HT1080 (cell line): Measurements from ENCODE around the gene MED13L. TPM values are rescaled to one million over a fixed set of nuclear protein-coding genes. Genes with fewer than 3 reads are reported as not detected.

Experiments
- DNase-seq: peaks from one replicate; pipeline ENCODE4 v3.0.0-alpha.2; 2015; ENCODE audit warnings: low read depth
- total RNA-seq: library from RNA; depleted of rRNA; stranded (reverse); fragments of >200 nt; shearing (Covaris generic); gene quantifications from 2 replicates; pipeline ENCODE4 v1.2.3, GENCODE V29; 2014

Gene MED13L
- total RNA-seq, 1 experiment from 2014 or later, result 25.8 TPM

DNA sequence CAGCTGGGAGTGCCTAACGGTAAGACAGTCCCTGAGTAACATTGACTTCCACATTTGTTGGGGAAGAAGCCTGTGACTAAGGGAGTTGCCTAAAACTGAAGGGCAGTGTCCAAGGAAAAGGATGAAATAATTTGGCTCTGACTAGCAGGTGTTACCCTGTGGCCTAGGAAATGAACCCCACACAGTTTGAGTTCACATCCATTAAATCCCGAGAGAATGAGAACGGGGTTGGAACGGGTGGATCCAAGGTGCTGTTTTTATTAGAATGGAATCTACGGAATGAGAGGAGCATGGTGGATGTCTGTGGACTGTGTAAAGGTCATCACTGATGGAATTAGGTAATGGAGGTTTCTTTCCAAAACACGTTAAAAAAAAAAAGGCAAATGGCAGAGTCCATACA, 324.0 kb downstream of the MED13L start:
- no peak for DNase-seq

DNA sequence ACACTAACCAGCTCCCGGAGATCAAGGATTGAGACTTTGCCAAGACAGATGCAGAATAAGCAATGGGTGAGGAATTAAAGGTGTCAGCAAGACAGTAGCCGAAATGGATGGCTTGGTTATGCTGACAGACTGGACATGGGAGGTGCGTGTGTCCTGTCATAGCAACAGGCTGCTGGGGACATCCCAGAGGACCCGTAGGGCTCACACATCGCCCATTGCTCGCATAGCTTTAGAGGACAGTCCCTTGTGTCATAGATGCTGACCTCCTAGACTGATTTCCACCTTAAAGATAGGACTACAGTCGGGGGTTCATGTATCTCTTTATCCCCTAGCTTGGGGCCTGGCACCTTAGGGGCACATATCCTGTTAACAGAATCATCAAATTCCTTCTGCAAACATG, 324.5 kb downstream of the MED13L start:
- no peak for DNase-seq

DNA sequence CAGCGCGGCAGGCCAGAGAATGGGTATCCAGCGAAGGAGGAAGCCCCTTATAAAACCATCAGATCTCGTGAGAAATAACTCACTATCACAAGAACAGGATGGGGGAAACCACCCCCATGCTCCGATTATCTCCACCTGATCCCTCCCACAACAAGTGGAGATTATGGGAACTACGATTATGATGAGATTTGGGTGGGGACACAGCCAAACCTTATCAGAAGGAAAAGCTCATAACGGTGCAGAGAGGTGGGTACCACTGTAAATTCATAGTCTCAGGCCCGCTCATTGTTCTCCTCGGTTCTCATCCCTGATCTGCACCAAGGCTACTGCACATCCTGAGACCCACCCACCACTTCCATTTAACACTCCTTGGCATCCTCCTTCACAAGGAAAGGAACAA, 326.5 kb downstream of the MED13L start:
- no peak for DNase-seq

DNA sequence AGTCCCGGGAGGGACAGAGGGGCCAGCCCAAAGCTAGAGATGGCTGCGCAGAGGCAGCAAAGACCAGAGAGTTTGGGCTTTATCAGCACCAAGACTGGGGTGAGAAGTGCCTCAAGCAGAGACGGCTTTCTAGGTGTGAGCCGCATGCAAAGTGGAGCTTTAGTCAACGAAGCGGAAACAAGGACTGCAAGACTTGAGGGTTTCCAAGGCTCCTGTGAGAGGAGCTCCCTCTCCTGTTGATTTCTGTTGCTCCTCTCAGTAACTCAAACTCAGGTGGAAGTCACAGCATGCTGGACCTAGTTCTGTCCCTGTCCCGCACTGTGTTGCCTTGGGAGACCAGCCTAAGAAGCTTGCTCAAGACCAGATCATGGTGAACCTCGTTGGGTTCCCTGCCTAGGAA, 327.8 kb downstream of the MED13L start:
- DNase-seq, result no peak

DNA sequence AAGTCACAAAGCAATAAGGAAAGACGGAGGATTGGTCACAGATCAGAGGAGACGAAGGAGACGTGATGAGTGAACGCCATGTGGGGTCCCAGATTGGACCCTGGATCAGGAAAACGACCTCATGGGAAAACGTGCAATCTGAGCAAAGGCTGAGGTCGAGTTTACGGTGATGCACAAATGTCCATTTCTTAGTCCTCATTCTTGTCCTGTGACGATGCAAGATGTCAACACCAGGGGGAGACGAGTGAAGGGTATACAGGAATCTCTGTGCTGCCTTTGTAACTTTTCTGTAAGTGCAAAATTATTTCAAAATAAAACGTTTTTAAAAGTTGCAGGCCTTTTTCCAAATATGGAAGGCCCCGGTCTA, 329.8 kb downstream of the MED13L start:
- no peak for DNase-seq

DNA sequence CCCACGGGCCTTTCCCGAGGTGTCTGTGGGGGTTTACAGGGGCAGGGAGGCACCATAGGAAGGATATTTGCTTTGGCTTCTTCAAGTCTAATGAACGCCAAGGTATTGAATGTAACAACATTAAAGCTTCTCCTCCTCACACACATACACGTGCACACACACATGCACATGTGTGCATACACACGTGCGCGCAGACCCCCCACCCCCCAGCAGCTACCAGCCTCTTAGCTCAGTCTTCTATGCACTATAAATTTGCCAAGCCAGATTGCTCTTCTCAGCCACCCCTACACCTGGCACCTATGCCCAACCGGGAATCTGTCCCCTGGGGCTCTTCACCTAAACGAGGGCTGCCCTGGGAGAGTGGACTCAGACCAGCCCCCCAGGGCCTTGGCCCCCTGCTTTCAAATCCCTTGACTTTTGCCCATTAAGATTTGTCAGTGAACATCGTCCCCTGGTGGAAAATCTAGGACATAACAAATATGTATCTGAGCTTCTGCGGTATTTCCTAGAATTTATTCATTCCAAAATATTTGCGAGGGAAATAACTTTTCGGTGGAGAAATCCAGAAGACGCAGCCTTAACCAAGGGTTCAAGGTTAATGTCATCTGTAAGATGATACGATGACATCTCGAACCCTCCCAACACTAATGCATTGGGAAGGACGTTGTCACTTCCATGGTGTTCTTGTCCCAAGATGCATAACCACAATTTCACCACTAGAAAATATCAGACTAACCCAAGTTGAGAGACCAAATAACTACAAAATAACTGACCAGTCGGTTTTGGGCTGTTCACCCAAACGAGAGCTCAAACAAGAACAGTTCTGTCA, 330.4 kb downstream of the MED13L start:
- no peak for DNase-seq

DNA sequence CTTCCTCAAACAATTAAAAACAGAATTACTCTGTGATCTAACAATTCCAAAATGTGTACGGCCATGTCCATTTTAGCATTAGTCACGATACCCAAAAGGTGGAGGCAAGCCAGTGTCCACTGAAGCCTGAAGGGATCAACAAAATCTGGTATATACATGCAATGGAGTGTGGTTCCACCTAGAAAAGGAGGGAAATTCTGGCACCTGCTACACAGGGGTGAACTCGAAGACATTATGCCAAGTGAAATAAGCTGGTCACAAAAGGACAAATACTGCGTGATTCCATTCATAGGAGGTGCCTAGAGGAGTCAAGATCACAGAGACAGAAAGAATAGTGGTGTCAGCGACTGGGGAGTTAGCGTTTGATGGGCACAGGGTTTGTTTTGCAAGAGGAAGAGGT, 331.4 kb downstream of the MED13L start:
- DNase-seq, result no peak

DNA sequence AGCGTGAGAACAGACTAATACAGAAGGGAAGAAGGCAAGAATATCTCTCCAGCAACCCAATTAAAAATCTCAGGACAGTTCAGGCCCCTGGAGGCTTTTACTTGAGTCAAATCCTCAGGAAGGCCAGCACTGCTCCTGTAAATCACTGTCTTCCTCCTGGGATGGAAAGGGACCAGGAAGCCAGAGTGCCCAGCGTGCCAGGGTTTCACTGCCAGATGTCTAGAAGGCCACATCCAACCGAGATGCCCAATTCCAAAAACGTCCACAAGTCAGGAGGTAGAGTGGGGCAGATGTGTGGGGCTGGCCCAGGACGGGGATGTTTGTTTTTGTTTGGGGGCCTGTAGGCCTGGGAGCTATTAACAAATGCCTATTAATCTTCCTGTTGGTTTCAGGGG, 332.0 kb downstream of the MED13L start:
- DNase-seq, result no peak

DNA sequence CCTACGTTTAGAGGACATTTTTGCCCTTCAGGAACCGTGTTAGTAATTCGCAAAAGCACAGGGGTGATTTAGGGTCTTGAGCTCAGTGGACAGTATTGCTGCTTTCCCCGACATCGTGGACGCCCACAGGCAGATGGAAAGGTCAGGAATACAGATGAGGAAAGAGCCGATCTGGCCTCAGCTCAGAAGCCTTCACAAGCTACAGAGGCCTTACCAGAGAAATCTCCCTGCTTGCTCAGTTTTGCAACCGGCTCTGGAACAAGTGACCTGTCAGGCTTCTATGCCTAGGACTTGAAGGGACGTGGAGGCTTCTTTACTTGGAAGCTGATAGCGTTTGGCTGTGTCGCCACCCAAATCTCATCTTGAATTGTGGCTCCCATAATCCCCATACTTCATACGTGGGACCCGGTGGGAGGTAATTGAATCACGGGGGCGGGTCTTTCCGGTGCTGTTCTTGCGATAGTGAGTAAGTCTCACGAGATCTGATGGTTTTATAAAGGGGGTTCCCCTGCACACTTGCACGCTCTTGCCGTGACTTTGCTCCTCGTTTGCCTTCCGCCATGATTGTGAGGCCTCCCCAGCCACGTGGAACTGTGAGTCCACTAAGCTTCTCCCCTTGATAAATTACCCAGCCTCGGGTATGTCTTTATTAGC, 332.5 kb downstream of the MED13L start:
- no peak for DNase-seq

DNA sequence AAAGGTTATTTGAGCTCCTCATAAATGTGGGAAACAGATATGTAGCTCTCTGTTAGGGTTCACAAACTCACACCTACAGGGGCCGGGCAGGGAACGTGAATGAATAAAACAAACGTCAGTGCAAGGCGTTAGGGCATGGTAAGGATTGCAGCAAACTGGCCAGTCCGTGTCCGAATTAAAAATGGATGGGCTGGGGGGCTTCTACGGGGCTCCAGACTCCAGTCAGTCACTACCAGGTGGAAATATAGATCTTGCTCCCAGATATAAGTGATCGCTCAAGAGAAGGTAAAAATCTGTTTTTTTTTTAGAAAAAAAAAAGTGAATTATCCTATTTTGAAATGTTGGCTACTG, 333.1 kb downstream of the MED13L start:
- no peak for DNase-seq

DNA sequence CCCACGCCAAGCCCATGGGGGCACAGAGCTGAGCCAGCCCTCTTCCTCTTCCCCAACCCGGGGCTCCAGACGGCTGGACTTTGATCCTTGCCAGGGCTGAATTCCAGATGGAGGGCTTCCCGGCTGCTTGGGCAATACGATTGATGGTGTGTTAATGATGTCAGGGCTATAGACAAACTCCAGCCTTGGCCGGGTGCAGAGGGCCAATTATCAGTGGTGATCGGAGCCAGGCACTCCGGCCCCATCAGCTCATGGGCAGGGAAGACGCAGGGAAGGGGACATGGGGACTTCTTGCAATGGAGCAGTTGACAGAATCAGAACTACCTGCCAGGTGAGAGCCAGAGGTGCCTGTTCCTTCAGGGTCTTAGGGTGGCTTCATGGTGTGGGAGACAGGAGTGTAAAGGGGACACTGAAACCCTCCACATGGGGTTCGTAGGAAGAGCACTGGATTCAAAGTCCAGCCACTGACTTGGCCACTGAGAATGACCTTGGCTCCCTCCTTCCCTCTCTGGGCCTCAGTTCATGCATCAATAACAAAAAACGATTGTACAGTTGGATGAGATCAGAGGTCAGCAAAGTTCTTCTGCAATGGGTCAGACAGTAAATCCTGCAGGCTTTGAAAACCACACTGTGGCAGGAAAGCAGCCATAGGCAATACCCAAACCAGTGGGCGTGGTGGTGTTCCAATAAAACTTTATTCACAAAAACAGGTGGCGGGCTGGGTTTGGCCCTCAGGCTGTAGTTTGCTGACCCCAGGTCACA, 333.7 kb downstream of the MED13L start:
- DNase-seq, result no peak

DNA sequence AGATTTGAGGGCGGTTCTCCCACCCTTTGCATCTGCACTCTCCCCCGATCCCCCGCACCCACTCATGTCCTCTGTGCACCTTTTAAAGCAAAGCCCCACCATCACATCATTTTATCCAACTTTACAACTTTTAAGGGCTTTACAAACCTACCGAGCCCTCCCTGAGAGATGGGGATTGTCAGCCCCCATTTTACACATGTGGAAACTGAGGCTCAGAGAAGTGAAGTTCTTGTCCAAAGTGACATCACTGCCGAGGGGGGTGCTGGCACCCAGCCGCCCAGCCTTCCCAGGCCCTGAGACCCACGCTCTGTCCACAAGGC, 334.2 kb downstream of the MED13L start:
- DNase-seq, result no peak

DNA sequence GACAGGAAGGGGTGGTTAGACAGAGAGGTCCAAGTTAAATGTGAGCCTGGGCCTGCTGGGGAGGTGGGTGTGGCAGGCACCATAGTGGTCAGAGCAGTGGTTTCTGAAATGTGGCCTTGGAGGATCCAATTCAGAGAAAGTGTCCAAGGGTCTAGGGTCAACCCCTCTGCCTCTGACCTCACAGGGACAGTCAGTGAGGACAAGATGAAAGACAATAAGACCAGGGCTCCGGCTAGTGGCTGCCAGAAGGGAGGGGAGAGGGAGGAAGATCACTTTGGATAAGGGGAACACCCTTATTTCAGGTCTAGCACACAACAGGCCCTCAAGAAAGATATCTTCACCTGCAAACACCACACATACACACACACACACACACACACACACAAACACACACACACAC, 335.1 kb downstream of the MED13L start:
- no peak for DNase-seq

DNA sequence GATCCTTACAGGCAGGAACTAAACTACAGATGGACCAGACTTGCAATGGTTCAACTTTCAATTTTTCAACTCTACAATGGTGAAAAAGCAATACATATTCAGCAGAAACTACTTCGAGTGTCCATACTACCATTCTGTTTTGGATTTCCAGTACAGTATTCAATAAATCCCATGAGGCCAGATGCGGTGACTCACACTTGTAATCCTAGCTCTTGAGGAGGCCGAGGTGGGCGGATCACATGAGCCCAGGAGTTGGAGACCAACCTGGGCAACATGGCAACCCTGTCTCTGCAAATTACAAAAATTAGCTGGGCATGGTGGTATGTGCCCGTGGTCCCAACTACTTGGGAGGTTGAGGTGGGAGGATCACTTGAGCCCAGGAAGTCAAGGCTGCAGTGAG, 336.1 kb downstream of the MED13L start:
- peak; percentile 48 for DNase-seq

DNA sequence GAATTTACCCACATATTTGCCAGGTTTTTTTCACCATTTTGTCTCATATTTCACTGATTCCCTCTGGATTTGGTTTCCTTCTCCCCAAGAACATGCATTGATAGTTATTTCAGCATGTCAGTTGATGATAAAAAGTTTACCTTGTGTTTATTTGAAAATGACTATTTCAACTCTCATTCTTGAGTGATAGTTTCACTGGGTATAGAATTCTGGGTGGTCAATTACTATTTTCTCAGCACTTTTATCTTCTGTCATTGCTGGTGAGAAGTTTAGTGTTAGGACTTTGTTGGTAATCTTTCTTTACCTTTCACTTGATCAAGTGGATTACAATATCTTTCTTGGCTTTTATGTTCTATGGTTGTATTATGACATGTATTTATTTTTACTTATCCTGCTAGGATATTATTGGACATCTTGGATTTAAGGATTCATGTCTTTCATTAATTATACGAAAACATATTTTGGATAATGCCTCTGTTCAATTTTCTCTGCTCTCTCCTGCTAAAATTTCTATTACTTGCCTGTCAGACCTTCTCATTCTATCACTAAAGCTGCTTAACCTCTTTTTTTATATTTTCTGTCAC, 338.6 kb downstream of the MED13L start:
- no peak for DNase-seq

DNA sequence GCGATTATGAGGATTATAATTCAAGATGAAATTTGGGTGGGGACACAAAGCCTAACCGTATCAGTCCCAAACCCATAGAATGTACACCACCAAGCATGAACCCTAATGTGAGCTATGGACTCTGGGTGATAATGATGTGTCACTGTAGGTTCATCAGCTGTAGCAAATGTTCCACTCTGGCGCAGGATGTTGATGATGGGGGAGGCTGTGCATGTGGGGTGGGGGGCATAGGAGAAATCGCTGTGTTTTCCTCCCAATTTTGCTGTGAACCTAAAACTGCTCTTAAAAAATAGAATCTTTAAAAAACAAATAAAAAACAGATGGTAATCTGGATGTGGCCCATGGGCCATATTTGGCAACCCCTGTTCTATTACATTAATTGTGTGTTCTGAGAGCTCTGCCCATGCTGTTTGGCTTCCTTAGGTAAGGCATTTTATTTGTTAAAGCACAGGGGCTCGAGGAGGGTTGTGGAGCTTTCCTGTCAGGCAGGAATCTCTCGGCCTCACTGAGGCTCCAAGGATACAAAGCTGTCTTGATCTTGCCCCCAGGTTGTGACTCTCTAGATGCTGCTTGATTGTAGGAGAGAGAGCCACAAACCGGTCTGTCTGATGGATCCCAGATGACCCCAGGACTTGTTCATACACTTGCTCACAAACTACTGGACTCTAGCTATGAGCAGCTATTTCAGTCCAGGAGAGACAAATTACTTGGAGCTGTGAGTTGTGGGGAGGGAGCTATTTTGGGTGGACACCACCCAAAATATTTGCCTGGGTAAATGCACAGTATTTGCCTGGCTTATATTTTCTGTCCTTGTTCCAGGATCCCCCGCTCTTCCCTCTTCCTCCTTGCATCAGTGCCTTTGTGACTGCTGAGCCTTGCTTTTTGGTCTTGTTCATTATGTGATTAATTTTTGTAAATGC, 340.2 kb downstream of the MED13L start:
- DNase-seq, result no peak

DNA sequence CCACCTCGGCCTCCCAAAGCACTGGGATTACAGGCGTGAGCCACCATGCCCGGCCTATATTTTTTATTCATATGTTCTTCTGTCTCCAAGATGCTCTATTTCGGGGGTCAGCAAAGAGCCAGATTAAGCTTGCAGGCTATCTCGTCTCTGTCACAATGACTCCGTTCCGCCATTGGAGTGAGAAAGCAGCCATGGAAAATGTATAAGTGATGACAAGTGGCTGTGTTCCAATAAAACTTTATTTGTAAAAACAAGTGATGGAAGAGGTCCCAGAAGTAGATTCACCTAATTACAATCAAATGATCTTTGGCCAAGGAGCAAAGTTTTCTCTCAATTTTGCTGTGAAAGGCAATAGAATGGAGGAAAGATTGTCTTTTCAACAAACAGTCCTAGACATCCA, 342.6 kb downstream of the MED13L start:
- DNase-seq, result no peak

DNA sequence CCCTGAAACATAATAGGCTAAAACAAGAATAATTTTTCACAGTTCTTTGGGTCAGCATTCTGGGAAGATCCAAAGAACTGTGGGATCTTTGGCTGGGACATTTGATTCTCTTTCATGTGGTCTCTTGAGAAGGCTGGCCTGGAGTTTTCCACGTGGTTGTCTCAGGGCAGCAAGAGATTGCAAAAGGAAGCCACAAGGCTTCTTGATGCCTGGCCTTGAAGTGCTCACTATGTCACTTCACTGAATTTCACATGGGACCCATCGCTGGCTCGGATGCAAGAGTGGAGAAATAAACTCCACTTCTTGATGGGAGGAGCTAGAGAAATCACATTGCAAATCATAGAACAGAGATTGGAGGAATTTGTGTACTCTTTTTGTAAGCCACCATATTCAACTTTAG, 343.4 kb downstream of the MED13L start:
- no peak for DNase-seq

DNA sequence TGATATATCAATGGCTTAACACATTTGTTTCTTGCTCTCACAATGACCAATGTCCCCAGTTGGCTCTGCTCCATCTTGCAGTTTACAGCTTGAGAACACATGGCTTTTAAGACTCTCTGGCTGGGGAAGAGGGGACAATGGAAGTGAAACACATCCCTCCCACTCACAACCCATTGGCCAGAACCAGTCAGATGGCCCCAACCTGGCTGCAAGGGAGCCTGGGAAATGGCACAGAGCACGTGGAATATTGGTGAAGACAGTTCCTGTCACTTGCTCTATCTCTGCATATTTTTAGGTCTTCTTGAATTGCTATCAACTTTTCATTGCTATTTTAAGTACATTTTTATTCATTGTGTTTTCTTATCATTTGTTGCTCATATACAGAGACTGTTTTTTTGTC, 345.4 kb downstream of the MED13L start:
- no peak for DNase-seq

DNA sequence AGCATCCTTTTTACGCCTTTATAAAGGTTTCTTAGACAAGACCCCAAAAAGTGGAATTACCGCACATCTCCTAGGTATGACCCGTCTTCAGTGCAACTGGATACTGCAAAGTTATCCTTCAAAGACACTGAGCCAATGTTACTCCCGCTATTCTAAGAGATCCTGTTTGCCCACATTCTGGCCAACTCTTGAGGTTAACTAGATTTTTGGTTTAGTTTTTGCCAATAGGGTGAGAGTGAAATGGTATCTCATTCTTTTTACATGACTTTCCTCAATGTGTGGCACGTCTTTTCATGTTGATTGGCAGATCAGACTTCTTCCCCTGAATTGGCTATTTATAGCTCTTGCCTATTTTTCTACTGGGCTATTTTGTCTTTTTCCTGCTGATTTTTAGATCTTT, 347.2 kb downstream of the MED13L start:
- no peak for DNase-seq

DNA sequence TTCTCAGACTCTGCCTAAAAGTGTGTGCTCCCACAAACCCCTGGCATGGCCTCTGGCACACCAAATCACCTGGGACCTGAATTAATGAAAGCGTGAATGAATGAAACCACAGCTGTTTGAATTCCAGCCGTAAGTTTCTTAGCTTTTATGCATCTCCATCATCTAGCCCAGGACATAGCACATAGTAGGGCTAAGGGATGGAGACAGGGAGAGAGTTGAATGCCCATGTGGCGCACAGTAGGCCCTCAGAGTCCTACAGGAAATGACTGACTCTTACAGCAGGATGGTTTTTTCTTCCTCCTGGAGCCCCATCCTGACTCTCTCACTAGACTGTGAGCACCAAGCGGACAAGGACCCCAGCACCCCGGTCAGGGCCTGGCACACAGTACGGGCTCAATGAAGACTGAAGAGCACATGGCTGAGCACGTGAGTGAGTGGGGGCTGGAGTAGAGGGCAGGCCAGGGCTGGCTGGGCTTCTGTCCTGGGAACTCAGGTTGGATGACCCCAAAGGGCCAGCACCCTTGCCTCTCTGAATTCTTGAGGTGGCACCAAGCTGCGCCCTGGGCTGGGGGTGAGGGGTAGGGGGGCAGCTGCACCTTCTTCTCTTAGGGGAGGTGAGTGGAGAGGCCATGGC, 351.3 kb downstream of the MED13L start:
- no peak for DNase-seq
